Gastrocnemius medialis (tissue), 4 donors: ENCODE results near the gene HS2ST1. TPM values are rescaled to one million over a fixed set of nuclear protein-coding genes. Genes with fewer than 3 reads are reported as not detected.

Source experiments
- ATAC-seq, 2 donors: fragments of 150-250 bp; one replicate each; pipeline ENCODE4 v1.9.1; 2016
- DNase-seq, 2 donors: peaks; one replicate each; pipeline ENCODE4 v3.0.0-alpha.2; 2019
- H3K27ac ChIP-seq, 4 donors: fragments of 200-600 bp; sonication (generic); 1 replicate in 1 of 4; 2 replicates in 3 of 4; pipeline ENCODE4 v1.5.1; 2016 to 2018; ENCODE audit warnings: mild to moderate bottlenecking in 2 of 4, moderate library complexity in 1 of 4
- H3K27me3 ChIP-seq, 3 donors: fragments of 200-600 bp; sonication (generic) in 2 of 3; 1 replicate in 1 of 3; 2 replicates in 2 of 3; pipeline versions ENCODE4 v1.5.1 to v1.6.0; 2016 to 2019; ENCODE audit warnings: mild to moderate bottlenecking in 1 of 3, moderate library complexity in 1 of 3
- H3K36me3 ChIP-seq, 2 donors: fragments of 200-600 bp; sonication (generic) in 1 of 2; one replicate each; pipeline ENCODE4 v1.5.1; 2017 to 2018
- H3K4me1 ChIP-seq, 2 donors: fragments of 200-600 bp; sonication (generic) in 1 of 2; one replicate each; pipeline ENCODE4 v1.5.1; 2016 to 2017; ENCODE audit warnings: mild to moderate bottlenecking in 2 of 2
- H3K4me3 ChIP-seq, 4 donors: fragments of 200-600 bp; sonication (generic) in 3 of 4; 1 replicate in 1 of 4; 2 replicates in 3 of 4; pipeline ENCODE4 v1.5.1; 2016 to 2019; ENCODE audit warnings: mild to moderate bottlenecking in 2 of 4
- H3K9me3 ChIP-seq, 3 donors: fragments of 200-600 bp; sonication (generic) in 2 of 3; 1 replicate in 1 of 3; 2 replicates in 2 of 3; pipeline ENCODE4 v1.5.1; 2016 to 2019
- CTCF ChIP-seq, 5 experiments: fragments of 450-650 bp in 3 of 5; fragments of 200-600 bp in 2 of 5; sonication (generic) in 2 of 5; IDR thresholded peaks in 4 of 5; conservative IDR thresholded peaks in 1 of 5; 1 replicate in 4 of 5; 2 replicates in 1 of 5; pipeline ENCODE4 v1.5.1; 2016 to 2019; ENCODE audit warnings: antibody characterized with exemption in 5 of 5, mild to moderate bottlenecking in 3 of 5, moderate library complexity in 3 of 5
- POLR2A ChIP-seq, 2 donors: fragments of 450-650 bp; IDR thresholded peaks; one replicate each; pipeline ENCODE4 v1.6.1; 2017; ENCODE audit warnings: antibody characterized with exemption in 2 of 2, mild to moderate bottlenecking in 2 of 2, moderate library complexity in 2 of 2
- in situ Hi-C, 4 donors: fragments of 200-750 bp; cut with MboI; loops; one replicate each; pipeline versions ENCODE4 v1.15.0 to v1.8.0; 2017; ENCODE audit warnings: low sequenced_read_pairs in 4 of 4
- intact Hi-C: fragments of 100-400 bp; cut with DNase I; formaldehyde crosslinking; loops from one replicate; pipeline ENCODE4 v1.15.1; 2023; ENCODE audit warnings: low total_unique reads
- total RNA-seq, 4 donors: library from RNA; depleted of rRNA; stranded (reverse); fragments of >200 nt; gene quantifications; one replicate each; pipeline versions ENCODE4 v1.1.0 to v1.2.3, GENCODE V29; 2016

The HS2ST1 gene
- total RNA-seq, 4 donors from 2014 or later, result 4.1 to 8.2 (median 6.8) TPM

DNA sequence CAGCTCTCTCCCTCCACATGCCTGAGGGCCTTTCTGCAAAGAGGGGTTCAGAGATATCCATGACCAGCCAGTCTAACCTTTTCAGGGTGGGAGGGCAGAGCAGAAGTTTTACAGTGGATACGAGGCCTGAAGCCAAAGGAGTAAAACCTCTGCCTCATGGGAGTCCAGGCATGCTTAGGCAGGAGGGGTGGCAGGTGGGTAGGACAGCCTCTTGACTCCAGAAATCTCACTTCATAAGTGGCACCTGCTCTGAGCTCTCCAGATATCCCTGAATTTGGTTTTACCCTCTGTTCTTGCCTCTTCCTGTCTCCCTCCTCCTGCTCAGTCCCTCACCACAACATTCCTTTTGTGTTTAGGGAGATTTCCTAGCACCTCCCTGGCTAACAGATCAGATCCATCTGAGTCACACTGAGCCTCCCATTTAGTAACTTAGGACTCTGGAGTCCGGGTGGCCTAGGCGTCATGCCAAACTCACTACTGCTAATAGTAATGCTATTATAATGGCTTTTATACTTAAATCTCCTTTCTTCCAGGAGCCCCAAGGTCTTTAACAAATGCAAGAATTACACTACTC lies 201.0 kb downstream of the HS2ST1 start:
- TF ChIP-seq POLR2A (IDR thresholded peaks at IDR 0.05) (no peak), CTCF (IDR thresholded peaks at IDR 0.05 in 4 of 5, conservative IDR thresholded peaks at IDR 0.05 in 1 of 5) (no peak)
- Histone ChIP-seq H3K36me3 (no peaks in the 10 kb centered on the region), H3K27me3 (no peaks in the 10 kb centered on the region), H3K27ac (no peak overlapping the region), H3K4me1 (no peaks in the 10 kb centered on the region), H3K4me3 (no peak overlapping the region), H3K9me3 (no peaks in the 10 kb centered on the region)
- ATAC-seq (no peak), DNase-seq (peak in 1 of 2 donors; percentile 14)
- in situ Hi-C loops (no loop called here), intact Hi-C loops (no loop called here)

DNA sequence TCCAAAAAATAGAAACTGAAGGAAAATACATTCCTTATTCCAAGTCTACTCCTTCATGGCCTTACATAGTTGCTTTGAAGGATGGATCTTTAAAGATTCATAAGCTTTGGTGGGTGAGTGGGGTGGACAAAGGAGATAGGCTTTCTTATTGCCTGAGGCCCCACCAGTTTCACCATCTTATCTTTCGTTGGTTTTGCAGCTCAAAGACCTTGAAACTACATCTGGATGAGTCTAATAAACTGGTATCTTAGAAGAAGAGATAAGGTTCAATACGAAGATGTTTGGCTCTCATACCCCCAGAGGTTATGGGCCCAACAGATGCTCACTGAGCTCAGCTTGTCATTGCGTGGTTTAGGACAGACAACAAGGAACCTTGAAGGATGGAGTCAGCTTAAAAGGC lies 201.5 kb downstream of the HS2ST1 start:
- Histone ChIP-seq H3K9me3 (no peaks in the 10 kb centered on the region), H3K4me1 (no peaks in the 10 kb centered on the region), H3K36me3 (no peaks in the 10 kb centered on the region), H3K4me3 (no peak overlapping the region), H3K27ac (no peak overlapping the region), H3K27me3 (no peaks in the 10 kb centered on the region)
- ATAC-seq (no peak), DNase-seq (no peak)
- TF ChIP-seq POLR2A (IDR thresholded peaks at IDR 0.05) (no peak), CTCF (IDR thresholded peaks at IDR 0.05 in 4 of 5, conservative IDR thresholded peaks at IDR 0.05 in 1 of 5) (no peak)
- intact Hi-C loops, result no loop called here
- in situ Hi-C loops, result no loop called here

- intact Hi-C loops (no loop called here), in situ Hi-C loops (no loop called here)
- ATAC-seq, result no peak
Measured at GRCh38 chr1:87117761-87118368, 203.4 kb downstream of the HS2ST1 start.

GRCh38 chr1:87119541-87120140 lies 205.2 kb downstream of the HS2ST1 start:
- H3K27me3 ChIP-seq, result no peaks in the 10 kb centered on the region
- H3K27ac ChIP-seq, result no peak overlapping the region
- TF ChIP-seq POLR2A (IDR thresholded peaks at IDR 0.05) (no peak), CTCF (IDR thresholded peaks at IDR 0.05 in 4 of 5, conservative IDR thresholded peaks at IDR 0.05 in 1 of 5) (no peak)
- H3K9me3 ChIP-seq, result no peaks in the 10 kb centered on the region
- intact Hi-C loops (no loop called here), in situ Hi-C loops (no loop called here)
- DNase-seq, result no peak
- no peak for ATAC-seq
- H3K4me1 ChIP-seq, result no peaks in the 10 kb centered on the region
- H3K36me3 ChIP-seq, result no peaks in the 10 kb centered on the region
- no peak overlapping the region for H3K4me3 ChIP-seq

More at GRCh38 chr1:87117761-87118368, 203.4 kb downstream of the HS2ST1 start:
- TF ChIP-seq POLR2A (IDR thresholded peaks at IDR 0.05) (no peak), CTCF (IDR thresholded peaks at IDR 0.05 in 4 of 5, conservative IDR thresholded peaks at IDR 0.05 in 1 of 5) (no peak)
- no peak overlapping the region for H3K4me3 ChIP-seq
- no peaks in the 10 kb centered on the region for H3K27me3 ChIP-seq
- DNase-seq, result no peak
- H3K9me3 ChIP-seq, result no peaks in the 10 kb centered on the region
- H3K27ac ChIP-seq, result no peak overlapping the region
- no peaks in the 10 kb centered on the region for H3K36me3 ChIP-seq
- H3K4me1 ChIP-seq, result no peaks in the 10 kb centered on the region
